Activated T-helper 2 cell treated with anti-CD3 and anti-CD28 coated beads, Interferon-gamma antibody, Interleukin-2, Interleukin-4, amounts not matched to agents 10 μg/mL and 5 μg/mL and 100 μg/mL, durations not matched to agents 14 hours and 24 hours and 36 hours (primary cell): ENCODE results near the gene DCLRE1A. TPM values are rescaled to one million over a fixed set of nuclear protein-coding genes. Genes with fewer than 3 reads are reported as not detected.
"Not testable (repeated sequence)": the region's sequence is repeated elsewhere in the genome, so short reads cannot be mapped to it uniquely, and the experiment has no call there.

Experiments
- DNase-seq: peaks from one replicate; pipeline ENCODE4 v3.0.0; 2021; ENCODE audit warnings: low spot score
- H3K27ac Mint-ChIP-seq: one replicate; pipeline ENCODE4 v1.8.0; 2021; ENCODE audit warnings: mixed read lengths
- H3K27me3 Mint-ChIP-seq: one replicate; pipeline ENCODE4 v1.8.0; 2021; ENCODE audit warnings: low read depth, mixed read lengths
- H3K36me3 Mint-ChIP-seq: one replicate; pipeline ENCODE4 v1.8.0; 2021; ENCODE audit warnings: low read depth, mixed read lengths
- H3K4me1 Mint-ChIP-seq: one replicate; pipeline ENCODE4 v1.8.0; 2021; ENCODE audit warnings: low read depth, mixed read lengths
- H3K4me3 Mint-ChIP-seq: one replicate; pipeline ENCODE4 v1.8.0; 2021; ENCODE audit warnings: low read depth, mild to moderate bottlenecking, moderate library complexity, mixed read lengths
- H3K9me3 Mint-ChIP-seq: one replicate; pipeline ENCODE4 v1.8.0; 2021; ENCODE audit warnings: mixed read lengths
- intact Hi-C: fragments of 100-400 bp; cut with micrococcal nuclease; formaldehyde crosslinking; loops from one replicate; pipeline ENCODE4 v1.15.1; 2023
- total RNA-seq: library from RNA; stranded (reverse); gene quantifications from 2 replicates; pipeline ENCODE4 v1.2.3, GENCODE V29; 2022

Gene DCLRE1A
- total RNA-seq, 1 donor from 2014 or later: 15.2 TPM

DNA sequence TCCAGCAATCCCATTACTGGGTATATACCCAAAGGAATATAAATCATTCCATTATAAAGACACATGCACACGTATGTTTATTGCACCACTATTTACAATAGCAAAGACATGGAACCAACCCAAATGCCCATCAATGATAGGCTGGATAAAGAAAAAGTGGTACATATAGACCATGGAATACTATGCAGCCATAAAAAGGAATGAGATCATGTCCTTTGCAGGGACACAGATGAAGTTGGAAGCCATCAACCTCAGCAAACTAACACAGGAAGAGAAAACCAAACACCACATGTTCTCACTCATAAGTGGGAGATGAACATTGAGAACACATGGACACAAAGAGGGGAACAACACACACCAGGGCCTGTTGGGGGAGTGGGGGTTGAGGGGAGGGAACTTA lies 39.2 kb downstream of the DCLRE1A start:
- DNase-seq, intact Hi-C loops, H3K9me3 Mint-ChIP-seq, H3K27ac Mint-ChIP-seq, H3K4me1 Mint-ChIP-seq, H3K36me3 Mint-ChIP-seq, H3K4me3 Mint-ChIP-seq: not testable (repeated sequence)
- peaks cover 41% of the 10 kb centered on the region for H3K27me3 Mint-ChIP-seq

DNA sequence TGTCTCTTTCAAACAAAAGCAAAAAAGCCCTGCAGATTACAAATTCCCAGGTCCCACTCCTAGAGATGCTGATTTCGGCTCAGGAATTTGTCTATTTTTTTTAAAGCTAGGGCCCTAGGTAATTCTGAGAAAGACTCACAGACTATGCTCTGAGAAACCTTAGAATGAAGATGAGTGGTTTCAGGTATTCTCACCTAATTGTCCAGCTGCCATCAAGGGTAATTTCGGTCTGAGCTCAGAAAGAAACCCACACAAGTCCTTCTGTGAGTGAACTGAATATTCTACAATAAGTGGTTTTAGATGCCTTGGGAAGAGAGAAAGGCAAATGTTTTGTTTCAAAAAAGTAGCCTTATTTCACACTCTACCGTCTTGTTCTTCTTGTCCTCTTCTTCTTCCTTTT lies 45.7 kb downstream of the DCLRE1A start:
- Mint-ChIP-seq H3K27me3 (peaks cover 55% of the 10 kb centered on the region), H3K36me3 (no peaks in the 10 kb centered on the region)
- intact Hi-C loops: no loop called here

DNA sequence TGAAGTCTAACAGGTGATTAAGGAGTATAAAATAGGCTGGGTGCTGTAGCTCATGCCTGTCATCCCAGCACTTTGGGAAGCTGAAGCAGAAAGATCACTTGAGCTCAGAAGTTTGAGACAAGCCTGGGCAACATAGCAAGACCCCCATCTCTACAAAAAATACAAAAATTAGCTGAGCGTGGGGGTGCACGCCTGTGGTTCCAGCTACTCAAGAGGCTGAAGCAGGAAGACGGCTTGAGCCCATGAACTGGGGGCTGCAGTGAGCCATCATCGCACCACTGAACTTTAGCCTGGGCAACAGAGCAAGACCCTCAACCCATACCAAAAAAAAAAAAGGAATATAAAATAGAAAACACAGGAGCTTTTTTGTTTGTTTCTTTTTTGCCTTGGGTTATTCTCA lies 47.4 kb downstream of the DCLRE1A start:
- Mint-ChIP-seq H3K9me3 (no peaks in the 10 kb centered on the region), H3K27me3 (peaks cover 52% of the 10 kb centered on the region), H3K36me3 (no peaks in the 10 kb centered on the region), H3K27ac (no peak overlapping the region), H3K4me3 (no peak overlapping the region), H3K4me1 (no peaks in the 10 kb centered on the region)
- no peak for DNase-seq
- intact Hi-C loops: no loop called here

More for the DNA sequence above, 45.7 kb downstream of the DCLRE1A start:
- H3K9me3 Mint-ChIP-seq: no peaks in the 10 kb centered on the region
- H3K27ac Mint-ChIP-seq: no peak overlapping the region
- no peak for DNase-seq
- H3K4me1 Mint-ChIP-seq: no peaks in the 10 kb centered on the region
- H3K4me3 Mint-ChIP-seq: no peak overlapping the region

DNA sequence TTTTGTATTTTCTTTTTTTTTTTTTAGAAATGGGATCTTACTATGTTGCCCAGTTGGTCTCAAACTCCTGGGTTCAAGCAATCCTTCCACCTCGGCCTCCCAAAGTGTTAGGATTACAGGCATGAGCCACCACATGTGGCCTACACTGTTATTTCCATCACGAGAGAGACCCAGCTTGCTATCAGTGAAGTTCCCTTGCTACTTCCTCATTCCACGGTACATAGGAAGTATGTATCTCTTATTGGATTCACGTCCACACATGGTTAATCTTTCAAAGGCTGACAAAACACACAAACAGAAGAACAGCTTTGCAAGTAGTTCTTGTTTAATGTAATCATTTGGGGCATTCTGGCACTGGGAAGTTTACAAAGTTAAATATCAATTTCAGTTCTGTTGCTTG lies 50.9 kb downstream of the DCLRE1A start:
- peaks cover 42% of the 10 kb centered on the region for H3K27me3 Mint-ChIP-seq

DNA sequence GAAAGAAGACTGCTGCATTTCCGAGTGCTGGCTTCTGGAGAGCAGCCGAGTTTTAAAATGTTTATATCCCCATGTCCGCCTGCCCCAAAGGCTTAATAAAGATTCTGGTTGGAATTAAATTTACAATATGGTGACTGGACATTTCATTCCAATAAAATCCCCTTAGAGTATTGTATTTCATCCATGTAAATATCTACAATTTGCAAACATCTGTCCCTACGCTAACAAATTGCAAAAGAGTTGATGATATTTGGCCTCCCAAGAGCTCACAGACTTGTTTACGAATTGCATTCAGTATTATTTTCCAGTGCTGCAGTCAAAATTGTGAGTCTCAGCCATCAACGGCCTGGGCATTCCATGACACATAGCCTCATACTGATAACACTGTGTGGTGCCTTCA lies 52.3 kb downstream of the DCLRE1A start:
- peaks cover 2% of the 10 kb centered on the region for H3K4me1 Mint-ChIP-seq
- H3K36me3 Mint-ChIP-seq: no peaks in the 10 kb centered on the region
- peaks cover 49% of the 10 kb centered on the region for H3K27me3 Mint-ChIP-seq
- DNase-seq: no peak
- no peaks in the 10 kb centered on the region for H3K9me3 Mint-ChIP-seq
- H3K27ac Mint-ChIP-seq: no peak overlapping the region
- intact Hi-C loops: no loop called here
- H3K4me3 Mint-ChIP-seq: no peak overlapping the region

More for the DNA sequence above, 50.9 kb downstream of the DCLRE1A start:
- H3K27ac Mint-ChIP-seq: no peak overlapping the region
- no peaks in the 10 kb centered on the region for H3K9me3 Mint-ChIP-seq
- intact Hi-C loops: no loop called here
- no peak for DNase-seq
- H3K4me1 Mint-ChIP-seq: peaks cover 2% of the 10 kb centered on the region
- no peaks in the 10 kb centered on the region for H3K36me3 Mint-ChIP-seq
- H3K4me3 Mint-ChIP-seq: no peak overlapping the region

DNA sequence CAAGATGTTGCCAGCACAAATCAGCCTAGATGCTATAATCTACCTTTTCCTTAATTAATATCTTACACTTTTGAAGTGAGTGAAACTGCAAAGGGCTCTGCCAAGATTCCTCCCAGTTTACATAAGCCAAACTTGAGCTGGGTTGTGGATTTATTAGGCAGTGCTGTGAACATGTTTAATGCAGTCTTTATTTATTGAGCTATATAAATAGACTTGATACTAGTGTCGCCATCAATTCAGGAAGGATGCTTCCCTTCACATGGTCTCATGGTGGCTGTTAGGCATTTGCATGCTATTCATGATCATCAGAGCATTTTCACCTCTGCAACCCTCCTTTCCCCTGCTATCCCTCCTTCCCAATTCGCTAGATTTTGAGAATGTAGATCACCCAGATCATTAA lies 62.2 kb downstream of the DCLRE1A start:
- peaks cover 40% of the 10 kb centered on the region for H3K27me3 Mint-ChIP-seq

DNA sequence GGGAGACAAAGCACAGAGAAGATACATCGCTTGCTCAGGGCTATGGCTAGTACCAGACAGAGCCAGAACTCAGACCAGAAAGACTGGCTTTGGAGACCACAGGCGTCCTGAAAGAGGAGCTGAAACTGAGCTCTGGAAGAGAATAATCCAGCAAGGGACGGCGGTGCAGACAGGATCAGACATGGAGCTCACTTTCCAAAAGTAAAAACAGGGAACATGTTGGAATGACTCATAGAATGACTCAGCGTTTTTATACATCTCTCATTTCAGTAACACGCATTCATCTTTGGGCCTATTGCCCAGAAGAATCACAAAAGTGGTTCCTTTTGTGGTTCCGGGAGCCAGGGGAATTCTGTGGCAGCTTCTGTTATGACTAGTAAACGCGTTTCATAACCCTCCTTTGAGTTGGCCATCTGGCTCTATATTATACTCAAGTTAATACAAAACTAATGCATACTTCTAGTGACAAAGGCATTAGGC lies 65.2 kb downstream of the DCLRE1A start:
- no peaks in the 10 kb centered on the region for H3K9me3 Mint-ChIP-seq

More for the DNA sequence above, 62.2 kb downstream of the DCLRE1A start:
- no peak for DNase-seq
- Mint-ChIP-seq H3K36me3 (no peaks in the 10 kb centered on the region), H3K4me3 (no peak overlapping the region), H3K4me1 (no peaks in the 10 kb centered on the region), H3K27ac (no peak overlapping the region), H3K9me3 (no peaks in the 10 kb centered on the region)
- intact Hi-C loops: no loop called here

More for the DNA sequence above, 65.2 kb downstream of the DCLRE1A start:
- no peaks in the 10 kb centered on the region for H3K36me3 Mint-ChIP-seq
- H3K27me3 Mint-ChIP-seq: peaks cover 17% of the 10 kb centered on the region
- no peak overlapping the region for H3K27ac Mint-ChIP-seq
- H3K4me1 Mint-ChIP-seq: no peaks in the 10 kb centered on the region
- intact Hi-C loops: no loop called here
- no peak overlapping the region for H3K4me3 Mint-ChIP-seq
- DNase-seq: no peak

Other genes with a start within 250 kb of the DCLRE1A start
- gene NRAP, start 190.0 kb downstream of the DCLRE1A start, total RNA-seq: not detected in 2 replicates
- gene CASP7, start 174.2 kb downstream of the DCLRE1A start, total RNA-seq: 16.0 and 16.6 TPM in 2 replicates
- not detected in 2 replicates for gene PLEKHS1, start 102.4 kb downstream of the DCLRE1A start, total RNA-seq
- 25.9 and 26.0 TPM in 2 replicates for gene NHLRC2, start 579 bp upstream of the DCLRE1A start, total RNA-seq
- gene ADRB1, start 189.8 kb upstream of the DCLRE1A start, total RNA-seq: not detected in 2 replicates